Neutrophil (primary cell): ENCODE data around the gene RNF220.
"Not testable (repeated sequence)": the region's sequence is repeated elsewhere in the genome, so short reads cannot be mapped to it uniquely, and the experiment has no call there.

Experiments
- H3K27ac ChIP-seq: fragments of 200-600 bp; sonication (generic); 2 replicates; pipeline ENCODE4 v1.5.1; 2016; ENCODE audit warnings: mild to moderate bottlenecking, moderate library complexity
- H3K27me3 ChIP-seq: fragments of 200-600 bp; sonication (generic); 2 replicates; pipeline ENCODE4 v1.6.0; 2016; ENCODE audit warnings: mild to moderate bottlenecking
- H3K36me3 ChIP-seq: fragments of 200-600 bp; sonication (generic); 2 replicates; pipeline ENCODE4 v1.5.1; 2017
- H3K4me1 ChIP-seq, 2 experiments: fragments of 200-600 bp in 1 of 2; sonication (generic) in 1 of 2; 1 replicate in 1 of 2; 2 replicates in 1 of 2; pipeline versions ENCODE4 v1.5.1 to v1.6.1; 2013 to 2016; ENCODE audit warnings: low read depth in 1 of 2, low read length in 1 of 2, mild to moderate bottlenecking in 1 of 2, moderate library complexity in 1 of 2; ENCODE audit not compliant: control insufficient read depth in 1 of 2, insufficient read depth in 1 of 2
- H3K4me3 ChIP-seq, 2 experiments: fragments of 200-600 bp in 1 of 2; sonication (generic) in 1 of 2; 1 replicate in 1 of 2; 2 replicates in 1 of 2; pipeline ENCODE4 v1.5.1; 2013 to 2016; ENCODE audit warnings: low read depth in 1 of 2, low read length in 1 of 2, mild to moderate bottlenecking in 1 of 2, moderate library complexity in 1 of 2
- H3K9me3 ChIP-seq: fragments of 200-600 bp; sonication (generic); 2 replicates; pipeline ENCODE4 v1.5.1; 2016
- CTCF ChIP-seq: fragments of 200-600 bp; sonication (generic); IDR thresholded peaks from 2 replicates; pipeline ENCODE4 v1.5.1; 2016; ENCODE audit warnings: antibody characterized with exemption

Gene RNF220

GRCh38 chr1:44500181-44501046 lies 95.4 kb downstream of the RNF220 start:
- TF ChIP-seq CTCF = no peak

GRCh38 chr1:44501047-44501890 lies 96.2 kb downstream of the RNF220 start:
- Histone ChIP-seq H3K27ac (no peak overlapping the region), H3K4me3 (no peak overlapping the region), H3K9me3 (no peaks in the 10 kb centered on the region), H3K4me1 (peaks cover 21 to 23% of the 10 kb centered on the region in 2 experiments), H3K36me3 (no peaks in the 10 kb centered on the region), H3K27me3 (no peaks in the 10 kb centered on the region)
- no peak for TF ChIP-seq CTCF

More at GRCh38 chr1:44500181-44501046, 95.4 kb downstream of the RNF220 start:
- Histone ChIP-seq H3K9me3 (no peaks in the 10 kb centered on the region), H3K4me3 (no peak overlapping the region), H3K4me1 (peaks cover 21 to 23% of the 10 kb centered on the region in 2 experiments), H3K27me3 (no peaks in the 10 kb centered on the region), H3K27ac (peak overlapping the region; percentile 73), H3K36me3 (no peaks in the 10 kb centered on the region)

- H3K4me3 ChIP-seq, H3K27me3 ChIP-seq: not testable (repeated sequence)
Measured at GRCh38 chr1:44502823-44503222, 97.8 kb downstream of the RNF220 start.

GRCh38 chr1:44503625-44504024 lies 98.6 kb downstream of the RNF220 start:
- no peaks in the 10 kb centered on the region for H3K27me3 ChIP-seq
- no peak overlapping the region for H3K27ac ChIP-seq
- H3K4me3 ChIP-seq = no peak overlapping the region
- no peaks in the 10 kb centered on the region for H3K9me3 ChIP-seq
- no peak for TF ChIP-seq CTCF
- peaks cover 19 to 20% of the 10 kb centered on the region in 2 experiments for H3K4me1 ChIP-seq
- H3K36me3 ChIP-seq = no peaks in the 10 kb centered on the region

More at GRCh38 chr1:44502823-44503222, 97.8 kb downstream of the RNF220 start:
- not testable (repeated sequence) for H3K9me3 ChIP-seq, H3K27ac ChIP-seq, H3K36me3 ChIP-seq
- H3K4me1 ChIP-seq = peaks cover 21 to 23% of the 10 kb centered on the region in 2 experiments

- peaks cover 8 to 14% of the 10 kb centered on the region in 2 experiments for H3K4me1 ChIP-seq
- no peak overlapping the region for H3K4me3 ChIP-seq
- H3K9me3 ChIP-seq = no peaks in the 10 kb centered on the region
- no peak overlapping the region for H3K27ac ChIP-seq
- H3K27me3 ChIP-seq = no peaks in the 10 kb centered on the region
- no peaks in the 10 kb centered on the region for H3K36me3 ChIP-seq
- TF ChIP-seq CTCF = no peak
Measured at GRCh38 chr1:44505210-44505993, 100.3 kb downstream of the RNF220 start.
